SJCRH30 (cell line): ENCODE data around the gene GPD2. TPM values are rescaled to one million over a fixed set of nuclear protein-coding genes. Genes with fewer than 3 reads are reported as not detected.
"Not testable (repeated sequence)": the region's sequence is repeated elsewhere in the genome, so short reads cannot be mapped to it uniquely, and the experiment has no call there.

Experiments
- DNase-seq, 2 experiments: peaks; one replicate each; pipeline ENCODE4 v3.0.0-alpha.2; 2015 to 2020
- H3K27ac ChIP-seq: fragments of 250-450 bp; sonication (Bioruptor Pico); 2 replicates; pipeline ENCODE4 v1.5.1; 2020; ENCODE audit warnings: mild to moderate bottlenecking, moderate library complexity
- H3K27me3 ChIP-seq: fragments of 250-450 bp; sonication (Bioruptor Pico); 2 replicates; pipeline ENCODE4 v1.5.1; 2020; ENCODE audit warnings: mild to moderate bottlenecking, moderate library complexity
- H3K36me3 ChIP-seq: fragments of 250-450 bp; sonication (Bioruptor Pico); 2 replicates; pipeline ENCODE4 v1.5.1; 2020; ENCODE audit warnings: mild to moderate bottlenecking, moderate library complexity
- H3K4me1 ChIP-seq: fragments of 250-450 bp; sonication (Bioruptor Pico); 2 replicates; pipeline ENCODE4 v1.5.1; 2020; ENCODE audit warnings: mild to moderate bottlenecking, moderate library complexity
- H3K4me3 ChIP-seq: fragments of 250-450 bp; sonication (Bioruptor Pico); 2 replicates; pipeline ENCODE4 v1.5.1; 2020; ENCODE audit warnings: mild to moderate bottlenecking, moderate library complexity
- H3K9me3 ChIP-seq: fragments of 250-450 bp; sonication (Bioruptor Pico); replicated peaks from 2 replicates; pipeline ENCODE4 v1.5.1; 2020; ENCODE audit warnings: mild to moderate bottlenecking, moderate library complexity
- total RNA-seq: library from RNA; depleted of rRNA; stranded (reverse); fragments of >200 nt; shearing (Covaris generic); gene quantifications from 2 replicates; pipeline ENCODE4 v1.2.3, GENCODE V29; 2014

GPD2 gene
- total RNA-seq, 1 experiment from 2014 or later = 10.6 TPM

DNA sequence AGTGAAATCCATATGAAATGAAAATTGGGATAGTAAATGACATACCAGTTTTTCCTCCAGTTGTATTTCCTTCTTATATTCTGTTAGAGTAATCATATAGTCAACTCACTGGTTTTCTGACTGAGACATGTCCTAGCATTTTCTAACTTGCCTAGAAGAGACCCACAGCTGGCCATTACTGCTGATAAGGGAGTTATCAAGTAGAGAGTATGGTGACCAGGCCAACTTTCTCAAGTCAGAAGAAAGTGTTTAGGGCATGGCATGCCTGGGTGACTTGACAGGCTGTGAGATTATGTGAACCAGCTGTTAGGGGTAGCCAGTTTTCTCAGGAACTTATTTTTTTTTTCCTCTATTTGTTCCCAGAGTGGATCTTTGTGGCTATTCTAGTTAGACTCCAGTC, 81.2 kb downstream of the GPD2 start:
- no peak for DNase-seq
- Histone ChIP-seq H3K4me1 (no peaks in the 10 kb centered on the region), H3K4me3 (no peak overlapping the region), H3K27ac (no peak overlapping the region), H3K36me3 (no peaks in the 10 kb centered on the region), H3K9me3 (no peaks in the 10 kb centered on the region), H3K27me3 (no peaks in the 10 kb centered on the region)

DNA sequence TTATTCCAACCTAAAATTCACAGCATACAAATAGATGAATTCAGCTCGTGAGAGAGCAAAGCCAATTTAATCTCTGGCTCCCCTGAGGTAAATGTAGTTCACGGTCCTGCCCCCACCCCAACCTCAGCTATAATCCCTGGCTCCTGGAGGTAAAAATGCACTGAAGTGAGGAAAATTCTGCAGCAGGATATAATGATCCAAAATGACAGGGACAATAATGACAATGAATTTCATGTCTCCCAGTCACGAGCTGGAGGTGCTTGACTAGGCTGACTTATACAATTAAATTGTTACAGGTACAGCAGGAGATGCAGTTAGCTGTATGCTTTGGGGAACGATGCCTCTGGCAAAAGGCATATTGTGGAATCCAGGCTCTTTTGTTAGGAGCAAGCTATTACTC, 82.0 kb downstream of the GPD2 start:
- Histone ChIP-seq H3K27me3 (no peaks in the 10 kb centered on the region), H3K27ac (no peak overlapping the region), H3K9me3 (no peaks in the 10 kb centered on the region), H3K4me1 (no peaks in the 10 kb centered on the region), H3K4me3 (no peak overlapping the region), H3K36me3 (no peaks in the 10 kb centered on the region)
- DNase-seq = no peak

DNA sequence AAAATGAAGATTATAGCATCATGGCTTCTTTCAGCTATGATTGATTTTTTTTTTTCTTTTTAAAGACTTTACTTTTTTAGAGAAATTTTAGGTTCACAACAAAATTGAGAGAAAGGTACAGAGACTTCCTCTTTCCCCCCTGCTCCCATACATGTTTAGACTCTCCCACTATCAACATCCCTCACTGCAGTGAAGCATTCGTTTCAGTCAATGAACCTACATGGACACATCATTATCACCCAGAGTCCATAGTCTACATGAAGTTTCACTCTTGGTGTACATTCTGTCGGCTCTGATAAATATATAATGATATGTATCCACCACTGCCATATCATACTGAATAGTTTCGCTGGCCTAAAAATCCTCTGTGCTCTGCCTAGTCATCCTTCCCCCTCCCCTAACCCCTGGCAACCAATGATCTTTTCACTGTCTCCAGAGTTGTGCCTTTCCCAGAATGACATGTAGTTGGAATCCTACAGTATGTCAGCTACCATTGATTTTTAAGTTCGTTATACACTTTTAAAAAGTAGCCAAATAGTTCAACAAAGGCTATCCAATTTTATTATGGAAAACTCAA, 86.8 kb downstream of the GPD2 start:
- H3K4me3 ChIP-seq = no peak overlapping the region
- H3K4me1 ChIP-seq = no peaks in the 10 kb centered on the region
- no peaks in the 10 kb centered on the region for H3K9me3 ChIP-seq
- no peaks in the 10 kb centered on the region for H3K36me3 ChIP-seq
- no peaks in the 10 kb centered on the region for H3K27me3 ChIP-seq
- no peak for DNase-seq
- no peak overlapping the region for H3K27ac ChIP-seq

DNA sequence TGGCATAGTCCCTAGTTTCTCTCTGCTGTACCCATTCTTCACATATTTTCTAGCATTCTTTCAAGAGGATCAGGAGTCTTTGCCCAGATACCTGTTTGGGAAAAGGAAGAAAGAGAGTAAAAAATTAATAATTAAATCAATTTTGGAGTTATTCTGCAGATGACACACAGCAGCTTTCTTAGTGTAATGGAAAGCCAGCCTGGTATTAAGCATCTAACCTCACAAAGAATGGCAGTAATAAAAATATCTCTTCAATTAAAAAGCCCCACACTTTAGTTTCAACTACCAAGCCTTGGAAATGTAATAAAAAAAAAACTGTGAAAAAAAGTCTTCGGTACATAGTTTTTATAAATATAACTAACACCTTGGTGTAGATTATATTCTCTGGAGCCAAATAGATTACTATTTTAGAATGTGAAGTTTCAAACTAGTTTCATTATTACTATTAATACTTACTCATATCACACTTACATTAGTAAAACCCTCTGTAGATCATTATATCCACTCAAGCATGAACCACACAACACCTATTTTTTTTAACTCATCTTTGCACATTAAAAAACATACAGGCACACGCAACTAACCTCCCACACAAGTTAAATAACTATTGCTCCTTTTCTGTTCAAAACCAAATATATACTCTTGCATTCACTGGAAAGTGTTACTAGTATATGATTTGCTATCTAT, 90.9 kb downstream of the GPD2 start:
- no peaks in the 10 kb centered on the region for H3K4me1 ChIP-seq
- H3K4me3 ChIP-seq = no peak overlapping the region
- H3K27me3 ChIP-seq = no peaks in the 10 kb centered on the region
- no peak overlapping the region for H3K27ac ChIP-seq
- no peaks in the 10 kb centered on the region for H3K9me3 ChIP-seq
- no peak for DNase-seq
- no peaks in the 10 kb centered on the region for H3K36me3 ChIP-seq

DNA sequence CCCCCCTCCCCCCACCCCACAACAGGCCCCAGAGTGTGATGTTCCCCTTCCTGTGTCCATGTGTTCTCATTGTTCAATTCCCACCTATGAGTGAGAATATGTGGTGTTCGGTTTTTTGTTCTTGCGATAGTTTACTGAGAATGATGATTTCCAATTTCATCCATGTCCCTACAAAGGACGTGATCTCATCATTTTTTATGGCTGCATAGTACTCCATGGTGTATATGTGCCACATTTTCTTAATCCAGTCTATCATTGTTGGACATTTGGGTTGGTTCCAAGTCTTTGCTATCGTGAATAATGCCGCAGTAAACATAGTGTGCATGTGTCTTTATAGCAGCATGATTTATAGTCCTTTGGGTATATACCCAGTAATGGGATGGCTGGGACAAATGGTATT, 92.4 kb downstream of the GPD2 start:
- not testable (repeated sequence) for H3K36me3 ChIP-seq, H3K4me1 ChIP-seq, H3K4me3 ChIP-seq, H3K9me3 ChIP-seq, H3K27me3 ChIP-seq, DNase-seq, H3K27ac ChIP-seq

DNA sequence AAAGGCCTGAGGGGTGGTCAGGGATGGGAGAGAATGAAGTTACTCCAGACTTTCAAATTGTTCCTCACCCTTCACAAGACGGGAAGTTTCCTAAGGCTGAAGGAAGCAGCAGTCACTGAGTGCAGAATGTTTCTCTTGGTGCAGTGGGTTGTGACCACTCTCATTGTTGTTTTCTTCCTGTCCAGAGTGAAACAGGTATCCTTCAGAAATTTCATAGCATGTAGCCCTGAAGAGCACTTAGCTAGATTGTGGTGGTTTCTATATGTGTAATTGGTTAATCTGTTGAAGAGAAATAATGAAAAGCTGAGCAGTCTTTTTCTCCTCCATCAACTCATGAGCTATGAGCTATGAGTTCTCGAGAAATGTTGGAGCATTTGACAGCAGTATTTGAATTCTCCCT, 96.8 kb downstream of the GPD2 start:
- Histone ChIP-seq H3K36me3 (no peaks in the 10 kb centered on the region), H3K9me3 (no peaks in the 10 kb centered on the region), H3K27me3 (no peaks in the 10 kb centered on the region), H3K4me3 (no peak overlapping the region), H3K4me1 (no peaks in the 10 kb centered on the region), H3K27ac (no peak overlapping the region)
- no peak for DNase-seq

DNA sequence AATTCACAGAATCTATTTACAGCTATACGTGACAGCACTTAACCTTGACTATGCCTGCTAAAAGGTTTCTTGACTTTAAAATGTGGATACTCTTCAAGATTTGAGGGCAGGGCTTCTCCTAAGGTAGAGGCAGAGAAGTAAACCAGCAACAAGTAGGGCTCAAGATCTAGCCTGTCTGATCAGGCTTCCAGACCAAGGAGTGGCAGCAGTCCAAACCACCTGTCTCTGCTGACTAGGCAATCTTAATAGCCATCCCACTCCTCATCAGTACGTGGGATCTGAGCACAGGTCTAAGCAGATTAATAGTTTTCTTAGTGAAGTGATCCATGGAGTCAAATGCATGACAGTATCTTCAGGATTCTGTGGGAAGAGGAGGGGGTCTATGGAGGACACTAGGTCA, 100.4 kb downstream of the GPD2 start:
- Histone ChIP-seq H3K27me3 (no peaks in the 10 kb centered on the region), H3K36me3 (no peaks in the 10 kb centered on the region), H3K9me3 (no peaks in the 10 kb centered on the region), H3K4me3 (no peak overlapping the region), H3K27ac (no peak overlapping the region), H3K4me1 (no peaks in the 10 kb centered on the region)
- DNase-seq = no peak

DNA sequence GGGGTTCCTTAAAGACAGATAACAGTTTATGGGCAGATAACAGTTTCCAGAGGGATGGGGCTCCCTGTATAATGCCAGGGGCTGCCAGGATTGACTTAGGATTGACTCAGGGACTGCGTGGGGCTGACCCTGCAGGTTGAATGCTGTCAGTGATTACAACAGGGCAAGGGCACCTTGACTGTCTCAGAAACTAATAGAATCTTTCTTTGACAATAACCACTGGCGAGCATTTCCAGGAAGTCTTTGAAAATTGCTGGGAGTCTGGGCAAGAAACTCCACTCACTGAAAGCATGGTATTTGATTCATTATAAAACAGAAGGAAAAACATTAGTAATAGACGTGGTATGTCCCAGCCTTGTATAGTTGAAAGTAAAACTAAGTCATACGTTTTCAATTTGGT, 101.0 kb downstream of the GPD2 start:
- Histone ChIP-seq H3K27me3 (no peaks in the 10 kb centered on the region), H3K27ac (no peak overlapping the region), H3K4me3 (no peak overlapping the region), H3K36me3 (no peaks in the 10 kb centered on the region), H3K4me1 (no peaks in the 10 kb centered on the region), H3K9me3 (no peaks in the 10 kb centered on the region)
- no peak for DNase-seq

DNA sequence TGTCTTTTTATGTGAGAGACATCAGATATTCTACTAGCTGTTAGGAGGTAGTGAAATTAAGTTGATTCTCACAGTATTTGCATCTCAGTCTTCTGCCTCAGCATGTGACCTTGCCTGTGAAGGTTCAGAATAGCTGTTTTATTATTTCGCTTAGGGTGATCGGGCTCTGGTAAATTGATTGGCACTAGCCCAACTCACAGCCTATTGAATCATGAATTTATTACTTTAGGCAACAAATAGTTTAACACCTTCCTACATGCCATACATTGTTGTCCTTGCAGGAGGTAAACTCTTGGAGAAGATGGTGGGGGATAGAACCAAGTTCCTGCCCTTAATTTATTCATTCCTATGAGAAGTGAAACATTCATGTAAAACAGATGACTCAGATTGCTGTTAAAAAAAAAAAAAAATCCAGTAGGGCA, 101.9 kb downstream of the GPD2 start:
- no peaks in the 10 kb centered on the region for H3K9me3 ChIP-seq
- H3K36me3 ChIP-seq = no peaks in the 10 kb centered on the region
- no peak for DNase-seq
- no peaks in the 10 kb centered on the region for H3K4me1 ChIP-seq
- no peak overlapping the region for H3K27ac ChIP-seq
- H3K4me3 ChIP-seq = no peak overlapping the region
- H3K27me3 ChIP-seq = no peaks in the 10 kb centered on the region

DNA sequence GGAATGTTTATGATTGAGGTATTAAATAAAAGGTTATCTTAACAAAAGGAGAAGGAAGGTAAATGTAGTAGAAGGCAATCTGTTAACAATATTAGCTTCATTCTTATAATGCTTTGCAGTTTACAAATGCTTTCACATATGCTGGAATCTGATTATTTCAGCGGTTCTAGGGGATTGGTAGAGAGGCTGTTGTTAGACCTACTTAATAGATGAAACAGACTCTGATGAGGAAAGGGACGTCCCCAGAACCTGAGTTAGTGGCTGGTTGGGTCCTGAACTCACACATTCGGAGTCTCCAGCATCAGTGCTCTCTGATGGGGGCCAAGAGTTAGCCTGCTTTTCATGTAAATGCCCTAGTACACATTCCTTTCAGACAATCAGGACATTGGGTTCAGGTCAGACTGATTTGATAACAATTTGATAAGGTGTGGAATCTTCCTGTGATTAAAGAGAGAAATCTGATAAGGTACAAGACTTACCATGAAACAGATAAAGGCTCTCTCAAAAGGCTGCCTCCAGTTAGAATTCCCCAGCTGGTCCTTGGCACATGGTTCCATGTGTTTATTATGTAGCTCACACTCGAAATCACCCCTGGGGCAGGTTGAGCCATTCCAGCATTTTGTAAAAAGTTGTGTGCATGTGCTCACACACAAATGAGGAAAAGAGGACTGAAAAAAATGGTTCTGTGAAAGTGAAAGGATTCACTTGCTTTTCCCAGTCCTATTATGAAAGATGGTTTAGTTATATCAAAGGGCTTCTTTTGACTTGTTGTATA, 103.1 kb downstream of the GPD2 start:
- H3K4me1 ChIP-seq = no peaks in the 10 kb centered on the region

DNA sequence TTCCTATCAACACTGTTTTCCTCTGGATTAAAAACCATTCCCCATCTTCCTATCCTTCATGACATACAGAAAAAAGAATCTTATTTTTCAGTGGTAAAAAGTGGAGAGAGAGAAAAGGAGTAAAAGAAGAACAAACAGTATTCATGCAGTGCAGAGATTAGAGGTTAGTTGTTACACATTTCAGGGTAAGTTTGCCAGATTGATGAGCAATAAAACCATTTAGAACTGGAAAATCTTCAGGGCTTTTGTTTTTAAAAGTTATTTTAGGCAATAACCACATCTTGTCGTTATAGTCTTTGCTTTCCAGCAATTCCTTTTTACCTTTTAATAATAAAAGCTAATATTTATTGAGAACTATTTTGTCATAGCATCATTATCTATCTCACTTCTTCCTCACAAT, 104.5 kb downstream of the GPD2 start:
- Histone ChIP-seq H3K27ac (no peak overlapping the region), H3K4me1 (no peaks in the 10 kb centered on the region), H3K36me3 (no peaks in the 10 kb centered on the region), H3K27me3 (no peaks in the 10 kb centered on the region), H3K9me3 (no peaks in the 10 kb centered on the region), H3K4me3 (no peak overlapping the region)
- DNase-seq = no peak

More for the DNA sequence above, 103.1 kb downstream of the GPD2 start:
- DNase-seq = no peak
- no peaks in the 10 kb centered on the region for H3K36me3 ChIP-seq
- no peaks in the 10 kb centered on the region for H3K27me3 ChIP-seq
- no peak overlapping the region for H3K4me3 ChIP-seq
- no peaks in the 10 kb centered on the region for H3K9me3 ChIP-seq
- no peak overlapping the region for H3K27ac ChIP-seq

DNA sequence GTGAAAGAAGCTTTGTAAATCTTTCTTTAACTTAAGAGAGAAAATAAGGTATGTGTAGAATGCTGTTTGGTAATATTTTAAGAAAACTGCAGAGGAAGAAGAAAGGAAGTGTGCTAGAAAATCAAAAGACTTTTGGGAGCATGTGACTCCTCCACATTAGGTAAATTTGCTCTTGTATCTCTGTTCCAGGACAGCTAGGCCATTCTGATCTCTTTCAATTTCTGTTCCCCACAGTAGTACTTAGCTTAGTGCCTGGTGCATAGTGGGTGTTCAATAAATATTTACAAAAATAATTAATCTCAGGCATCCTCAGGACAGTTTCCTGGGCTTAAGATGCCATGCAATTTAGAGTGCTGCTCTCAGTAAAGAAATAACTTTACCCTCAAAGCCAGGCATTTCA, 105.0 kb downstream of the GPD2 start:
- H3K4me3 ChIP-seq = no peak overlapping the region
- no peaks in the 10 kb centered on the region for H3K27me3 ChIP-seq
- DNase-seq = no peak
- H3K4me1 ChIP-seq = no peaks in the 10 kb centered on the region
- H3K36me3 ChIP-seq = no peaks in the 10 kb centered on the region
- no peaks in the 10 kb centered on the region for H3K9me3 ChIP-seq
- H3K27ac ChIP-seq = no peak overlapping the region

DNA sequence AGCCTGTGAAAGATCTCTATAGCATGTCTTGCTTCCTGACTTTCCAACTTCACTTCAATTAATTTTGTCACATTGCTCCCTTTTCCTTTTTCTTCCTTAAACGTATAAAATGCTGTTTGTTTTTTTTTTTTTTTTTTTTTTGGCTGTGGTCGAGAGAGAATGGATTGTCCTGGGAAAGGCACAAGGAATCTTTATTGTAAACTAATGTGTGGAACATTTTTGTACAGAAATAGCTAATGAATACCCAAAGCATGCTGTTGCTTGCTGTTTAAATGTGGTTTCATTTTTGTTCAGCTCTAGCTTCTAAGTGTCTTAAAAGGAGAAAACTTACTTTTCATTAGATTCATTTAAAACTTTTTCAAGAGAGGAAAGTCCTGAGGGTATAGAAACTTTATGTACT, 105.5 kb downstream of the GPD2 start:
- H3K27me3 ChIP-seq = no peaks in the 10 kb centered on the region
- no peak overlapping the region for H3K27ac ChIP-seq
- no peaks in the 10 kb centered on the region for H3K36me3 ChIP-seq
- no peak overlapping the region for H3K4me3 ChIP-seq
- H3K9me3 ChIP-seq = no peaks in the 10 kb centered on the region
- no peak for DNase-seq
- no peaks in the 10 kb centered on the region for H3K4me1 ChIP-seq

DNA sequence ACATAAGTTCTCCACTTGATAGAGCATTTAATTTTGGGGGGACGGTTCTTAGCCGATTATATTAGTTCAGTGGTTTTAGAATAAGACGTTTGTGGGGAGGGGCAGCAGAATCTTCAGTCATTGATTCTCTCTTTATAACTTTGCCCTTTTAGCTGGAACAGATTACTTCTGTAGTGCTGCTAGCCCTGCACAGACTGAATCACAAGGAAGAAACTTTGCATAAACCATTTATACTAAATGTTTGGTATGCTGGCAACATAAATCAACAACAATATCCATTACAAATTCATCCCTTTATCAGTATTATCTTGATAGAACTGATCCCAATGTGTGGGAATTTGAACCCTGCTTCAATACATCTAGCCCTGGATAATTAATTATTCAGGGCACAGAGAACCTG, 112.2 kb downstream of the GPD2 start:
- DNase-seq = no peak
- Histone ChIP-seq H3K36me3 (no peaks in the 10 kb centered on the region), H3K4me3 (no peak overlapping the region), H3K9me3 (no peaks in the 10 kb centered on the region), H3K27ac (no peak overlapping the region), H3K27me3 (no peaks in the 10 kb centered on the region), H3K4me1 (no peaks in the 10 kb centered on the region)

DNA sequence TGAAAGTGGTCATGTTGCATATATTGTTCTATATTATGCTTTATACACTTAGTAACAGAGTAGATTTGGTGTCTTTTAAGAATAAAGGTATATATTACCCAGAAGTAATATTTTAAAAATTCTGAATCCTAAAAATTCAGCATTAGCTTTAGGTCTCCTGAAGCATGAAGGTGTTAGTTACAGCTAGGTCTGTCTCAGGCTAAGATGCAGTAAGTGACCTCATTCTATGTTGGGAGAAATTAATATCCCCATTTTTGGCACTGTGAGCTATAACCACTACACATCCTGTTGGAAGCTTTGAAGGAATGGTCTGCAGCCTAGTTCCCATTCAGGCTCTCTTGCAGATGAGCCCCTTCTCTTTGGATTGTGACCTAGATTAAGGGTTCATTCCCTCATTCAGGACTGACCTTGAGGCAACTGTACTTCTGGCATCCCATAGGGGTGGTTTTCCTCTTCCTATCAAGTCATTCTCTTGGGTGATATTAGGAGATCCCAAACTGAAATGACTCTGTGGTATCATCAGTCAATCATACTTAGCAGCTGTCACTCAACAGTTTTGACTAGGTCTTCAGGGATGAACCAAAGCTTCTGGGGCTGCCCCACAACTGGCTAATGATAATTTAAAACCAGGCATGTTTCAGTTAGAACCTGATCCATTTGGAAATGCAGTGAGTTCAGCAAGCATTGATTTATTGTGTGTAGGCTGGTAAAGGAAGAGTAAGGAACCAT, 117.7 kb downstream of the GPD2 start:
- Histone ChIP-seq H3K9me3 (no peaks in the 10 kb centered on the region), H3K36me3 (no peaks in the 10 kb centered on the region), H3K27me3 (no peaks in the 10 kb centered on the region), H3K4me1 (no peaks in the 10 kb centered on the region), H3K27ac (no peak overlapping the region), H3K4me3 (no peak overlapping the region)
- DNase-seq = no peak
